H1 (cell line): ENCODE measurements around the gene EFHD1. TPM values are rescaled to one million over a fixed set of nuclear protein-coding genes. Genes with fewer than 3 reads are reported as not detected.

Experiments
- CTCF ChIA-PET: fragments of 300-600 bp; sonication (Branson Sonifier 250); formaldehyde crosslinking; loops from one replicate; lab custom pipeline; 2021; ENCODE audit not compliant: partially characterized antibody; lab: Charles Lee
- POLR2A ChIA-PET: fragments of 300-600 bp; sonication (Branson Sonifier 250); formaldehyde crosslinking; loops from one replicate; lab custom pipeline; 2021; ENCODE audit warnings: inconsistent platforms; ENCODE audit not compliant: partially characterized antibody; lab: Charles Lee
- DNase-seq, 2 experiments: peaks; one replicate each; pipeline versions ENCODE4 v3.0.0 to v3.0.0-alpha.2; 2010 to 2022; ENCODE audit warnings: low spot score in 2 of 2, low read depth in 1 of 2, mixed read lengths in 1 of 2
- FAIRE-seq: peaks from 2 replicates; lab custom pipeline; 2011; peaks lifted over from hg19 to GRCh38; lab: Jason Lieb, UNC
- H2AFZ ChIP-seq: 2 replicates; pipeline ENCODE4 v1.8.1; 2012; ENCODE audit warnings: low read length, inconsistent platforms
- H2AK5ac ChIP-seq: 2 replicates; pipeline ENCODE4 v1.6.1; 2013; ENCODE audit warnings: low read depth, low read length
- H2BK120ac ChIP-seq: replicated peaks from 2 replicates; pipeline ENCODE3; 2013; ENCODE audit warnings: low read depth, low read length, inconsistent platforms
- H2BK12ac ChIP-seq: 2 replicates; pipeline ENCODE4 v1.6.1; 2013; ENCODE audit warnings: low read depth, low read length
- H2BK15ac ChIP-seq: 2 replicates; pipeline ENCODE4 v1.6.1; 2013; ENCODE audit warnings: low read length
- H2BK20ac ChIP-seq: 2 replicates; pipeline ENCODE4 v1.6.1; 2013; ENCODE audit warnings: low read length
- H2BK5ac ChIP-seq: 2 replicates; pipeline ENCODE4 v1.6.1; 2013; ENCODE audit warnings: low read depth, low read length
- H3K14ac ChIP-seq: 2 replicates; pipeline ENCODE4 v1.6.1; 2013; ENCODE audit warnings: inconsistent platforms; ENCODE audit not compliant: insufficient read length
- H3K18ac ChIP-seq: 2 replicates; pipeline ENCODE4 v1.6.1; 2013; ENCODE audit warnings: low read length; ENCODE audit errors: extremely low read depth
- H3K23ac ChIP-seq: 2 replicates; pipeline ENCODE4 v1.6.1; 2013; ENCODE audit warnings: inconsistent platforms; ENCODE audit not compliant: insufficient read length
- H3K23me2 ChIP-seq: 2 replicates; pipeline ENCODE4 v1.6.1; 2013; ENCODE audit warnings: low read depth, low read length
- H3K27ac ChIP-seq: 2 replicates; pipeline ENCODE4 v1.6.1; 2011; ENCODE audit warnings: low read depth, low read length, inconsistent platforms
- H3K27me3 ChIP-seq, 4 experiments: replicated peaks in 1 of 4; 1 replicate in 1 of 4; 2 replicates in 3 of 4; pipeline versions ENCODE4 v1.6.1 to v1.8.1; 2011 to 2013; ENCODE audit warnings: low read length in 3 of 4, mild to moderate bottlenecking in 3 of 4, inconsistent platforms in 2 of 4, mixed read lengths in 2 of 4, moderate library complexity in 1 of 4; ENCODE audit not compliant: control insufficient read depth in 3 of 4, insufficient read depth in 3 of 4; ENCODE audit errors: extremely low read depth in 1 of 4
- H3K36me3 ChIP-seq, 4 experiments: 2 replicates each; pipeline versions ENCODE4 v1.6.1 to v1.8.1; 2011 to 2013; ENCODE audit warnings: mild to moderate bottlenecking in 4 of 4, low read length in 3 of 4, moderate library complexity in 2 of 4, control low read depth in 1 of 4, inconsistent platforms in 1 of 4; ENCODE audit not compliant: insufficient read depth in 4 of 4, control insufficient read depth in 2 of 4
- H3K4ac ChIP-seq: replicated peaks from 2 replicates; pipeline ENCODE3; 2013; ENCODE audit warnings: low read length, low read depth, mixed read lengths, inconsistent platforms; ENCODE audit not compliant: insufficient read length
- H3K4me1 ChIP-seq, 4 experiments: replicated peaks in 1 of 4; 1 replicate in 1 of 4; 2 replicates in 3 of 4; pipeline versions ENCODE4 v1.6.1 to v1.8.1; 2011 to 2013; ENCODE audit warnings: low read length in 3 of 4, inconsistent platforms in 2 of 4, mixed read lengths in 1 of 4; ENCODE audit not compliant: insufficient read depth in 4 of 4, control insufficient read depth in 3 of 4
- H3K4me2 ChIP-seq, 2 experiments: 2 replicates each; pipeline versions ENCODE4 v1.6.1 to v1.8.1; 2011 to 2013; ENCODE audit warnings: low read depth in 2 of 2, low read length in 2 of 2, control low read depth in 1 of 2, inconsistent platforms in 1 of 2, mild to moderate bottlenecking in 1 of 2; ENCODE audit not compliant: insufficient read depth in 1 of 2
- H3K4me3 ChIP-seq, 4 experiments: fragments of 200-600, 300-600 bp in 1 of 4; sonication (generic), shearing (Covaris generic), sonication (Bioruptor Twin) in 1 of 4; 2 replicates each; pipeline versions ENCODE4 v1.5.1 to v1.8.1; 2011 to 2016; ENCODE audit warnings: low read length in 4 of 4, low read depth in 3 of 4, control low read depth in 2 of 4, inconsistent platforms in 2 of 4, mild to moderate bottlenecking in 2 of 4, mixed read lengths in 1 of 4, moderate library complexity in 1 of 4; ENCODE audit not compliant: insufficient read depth in 2 of 4; ENCODE audit errors: extremely low read depth in 1 of 4
- H3K56ac ChIP-seq: replicated peaks from 2 replicates; pipeline ENCODE3; 2013; ENCODE audit warnings: low read depth, mild to moderate bottlenecking, mixed read lengths, low read length, inconsistent platforms; ENCODE audit not compliant: insufficient read length
- H3K79me1 ChIP-seq: 2 replicates; pipeline ENCODE4 v1.6.1; 2013; ENCODE audit warnings: low read depth, low read length, control low read depth
- H3K79me2 ChIP-seq, 2 experiments: 2 replicates each; pipeline versions ENCODE4 v1.6.1 to v1.8.1; 2012 to 2013; ENCODE audit warnings: low read length in 2 of 2, mild to moderate bottlenecking in 2 of 2, inconsistent platforms in 1 of 2; ENCODE audit not compliant: insufficient read depth in 2 of 2, control insufficient read depth in 1 of 2
- H3K9ac ChIP-seq, 4 experiments: replicated peaks in 1 of 4; 1 replicate in 1 of 4; 2 replicates in 3 of 4; pipeline versions ENCODE4 v1.6.1 to v1.8.1; 2011 to 2013; ENCODE audit warnings: low read depth in 3 of 4, low read length in 3 of 4, control low read depth in 2 of 4, mild to moderate bottlenecking in 2 of 4, moderate library complexity in 2 of 4, inconsistent platforms in 1 of 4; ENCODE audit errors: extremely low read depth in 1 of 4
- H3K9me3 ChIP-seq, 2 experiments: 2 replicates each; pipeline versions ENCODE4 v1.6.1 to v1.8.1; 2012 to 2013; ENCODE audit warnings: mild to moderate bottlenecking in 2 of 2, moderate library complexity in 2 of 2, control low read depth in 1 of 2, inconsistent platforms in 1 of 2, low read depth in 1 of 2, low read length in 1 of 2, mixed read lengths in 1 of 2; ENCODE audit not compliant: insufficient read depth in 2 of 2
- H4K20me1 ChIP-seq, 2 experiments: replicated peaks in 1 of 2; 2 replicates each; pipeline versions ENCODE3 to v1.8.1; 2011 to 2013; ENCODE audit warnings: inconsistent platforms in 2 of 2, low read length in 2 of 2, mild to moderate bottlenecking in 1 of 2; ENCODE audit not compliant: insufficient read depth in 2 of 2, control insufficient read depth in 1 of 2
- H4K5ac ChIP-seq: 2 replicates; pipeline ENCODE4 v1.6.1; 2013; ENCODE audit warnings: low read length, low read depth, mixed read lengths, inconsistent platforms; ENCODE audit not compliant: insufficient read length
- H4K8ac ChIP-seq: 2 replicates; pipeline ENCODE4 v1.8.0; 2013; ENCODE audit warnings: mild to moderate bottlenecking, moderate library complexity, low read length, inconsistent platforms; ENCODE audit not compliant: insufficient read depth; ENCODE audit errors: extremely low read depth
- H4K91ac ChIP-seq: replicated peaks from 2 replicates; pipeline ENCODE3; 2013; ENCODE audit warnings: low read length, mixed read lengths, inconsistent platforms; ENCODE audit not compliant: insufficient read length
- EZH2 ChIP-seq: fragments of 200-600 bp; sonication (generic); IDR thresholded peaks from 2 replicates; pipeline ENCODE4 v1.7.1; 2012; ENCODE audit warnings: low read depth, mild to moderate bottlenecking, moderate library complexity, low read length, inconsistent platforms; ENCODE audit not compliant: severe bottlenecking
- KDM1A ChIP-seq: fragments of 200-600, 300-600 bp; sonication (generic); IDR thresholded peaks from 2 replicates; pipeline ENCODE4 v1.7.1; 2016; ENCODE audit warnings: mild to moderate bottlenecking, low read length, borderline replicate concordance
- RFX5 ChIP-seq: IDR thresholded peaks from 2 replicates; pipeline ENCODE4 v1.6.1; 2011; ENCODE audit warnings: low read depth, low read length, improper control_type of control experiment, borderline replicate concordance
- WGBS, 2 experiments: shearing (Covaris generic) in 1 of 2; methylation state at CpG; one replicate each; pipeline versions ENCODE4 v1.1.6 to v1.1.7; 2013 to 2015; ENCODE audit warnings: low lambda C conversion rate in 2 of 2, mixed read lengths in 2 of 2, inconsistent platforms in 1 of 2, low coverage in 1 of 2, missing lambda C conversion rate in 1 of 2; ENCODE audit not compliant: insufficient replicate concordance in 2 of 2, insufficient coverage in 1 of 2, insufficient read length in 1 of 2; ENCODE audit errors: extremely low coverage in 1 of 2, missing lambda C conversion rate in 1 of 2; 5-methylcytosine and 5-hydroxymethylcytosine counted together
- polyA plus RNA-seq, 7 experiments: library from polyadenylated mRNA; depleted of rRNA in 3 of 7; stranded (reverse) in 5 of 7; unstranded in 2 of 7; fragments of >200 nt in 5 of 7; fragments of 200-250 nt in 2 of 7; gene quantifications; 1 replicate in 5 of 7; 2 replicates in 1 of 7; 4 replicates in 1 of 7; pipeline versions ENCODE4 v1.2.1 to v1.2.3, GENCODE V29; 2011 to 2013; ENCODE audit warnings: missing spikeins in 2 of 7, mixed read lengths in 2 of 7
- total RNA-seq: library from RNA; stranded (reverse); fragmentation: NEBNext Ultra II Directional; extraction: Animal tissue kit (Norgen Biotek cat#: 25700); gene quantifications from 2 replicates; pipeline ENCODE4 v1.2.1, GENCODE V29; 2021

The EFHD1 gene
- total and polyA plus RNA-seq, 2 of the 8 experiments (the other 6 are each of a cell fraction or from before 2014, with no cell fraction given), result 3.4 to 4.5 TPM

GRCh38 chr2:232655392-232655791 lies 22.0 kb downstream of the EFHD1 start:
- Histone ChIP-seq H3K4me3 (no peak overlapping the region), H3K27ac (no peak overlapping the region), H4K5ac (no peak overlapping the region), H2BK5ac (0 out of 2 replicates have a peak overlapping the region, but pooled peaks have one; percentile 16), H2AK5ac (no peak overlapping the region), H3K27me3 (no peaks in the 10 kb centered on the region), H4K91ac (no peak overlapping the region), H3K4ac (no peak overlapping the region), H3K9ac (no peak overlapping the region), H2BK120ac (no peak overlapping the region), H3K9me3 (no peaks in the 10 kb centered on the region), H3K4me2 (no peak overlapping the region), H2BK15ac (0 out of 2 replicates have a peak overlapping the region, but pooled peaks have one; percentile 46), H3K23me2 (no peaks in the 10 kb centered on the region), H3K18ac (no peak overlapping the region), H2AFZ (no peak overlapping the region), H3K4me1 (no peaks in the 10 kb centered on the region), H4K8ac (no peak overlapping the region), H3K79me1 (no peaks in the 10 kb centered on the region), H3K79me2 (no peaks in the 10 kb centered on the region), H3K23ac (no peak overlapping the region), H4K20me1 (no peaks in the 10 kb centered on the region), H3K36me3 (no peaks in the 10 kb centered on the region), H3K56ac (no peak overlapping the region), H2BK20ac (no peak overlapping the region), H2BK12ac (no peak overlapping the region), H3K14ac (no peak overlapping the region)
- no peak for FAIRE-seq
- TF ChIP-seq RFX5, result no peak
- no peak for TF ChIP-seq EZH2
- no peak for TF ChIP-seq KDM1A
- WGBS, 2 experiments, result 88% methylated on average over 6 of the region's 6 CpGs; no CpG with 5 or more reads in 1 of the 2 experiments
- DNase-seq, result no peak
- POLR2A ChIA-PET, result no interaction called here
- CTCF ChIA-PET, result interaction anchor here (0.6 to 2.0 kb wide), 3 partner anchors 13 to 29 kb away, joined by 3 to 8 read pairs (median 4); no protein-coding TSS in a partner anchor
